GM13976 (cell line): ENCODE measurements around the gene LEFTY1.

Experiments used
- DNase-seq: peaks from one replicate; pipeline ENCODE4 v3.0.0; 2012; ENCODE audit warnings: low spot score
- in situ Hi-C: fragments of 300-500 bp; cut with MboI; formaldehyde crosslinking; loops from one replicate; pipeline ENCODE4 v1.12.0; 2022; ENCODE audit warnings: low sequenced_read_pairs, mixed read lengths, inconsistent platforms; ENCODE audit not compliant: unreplicated experiment
- TF ChIP-seq, protein P1 (sequence below): IDR thresholded peaks from 2 replicates; pipeline ENCODE4 v1.5.1; 2012; ENCODE audit warnings: borderline replicate concordance, mild to moderate bottlenecking; ENCODE audit not compliant: insufficient read depth; ENCODE audit errors: extremely low read depth, missing control alignments, control extremely low read depth

The LEFTY1 gene

DNA sequence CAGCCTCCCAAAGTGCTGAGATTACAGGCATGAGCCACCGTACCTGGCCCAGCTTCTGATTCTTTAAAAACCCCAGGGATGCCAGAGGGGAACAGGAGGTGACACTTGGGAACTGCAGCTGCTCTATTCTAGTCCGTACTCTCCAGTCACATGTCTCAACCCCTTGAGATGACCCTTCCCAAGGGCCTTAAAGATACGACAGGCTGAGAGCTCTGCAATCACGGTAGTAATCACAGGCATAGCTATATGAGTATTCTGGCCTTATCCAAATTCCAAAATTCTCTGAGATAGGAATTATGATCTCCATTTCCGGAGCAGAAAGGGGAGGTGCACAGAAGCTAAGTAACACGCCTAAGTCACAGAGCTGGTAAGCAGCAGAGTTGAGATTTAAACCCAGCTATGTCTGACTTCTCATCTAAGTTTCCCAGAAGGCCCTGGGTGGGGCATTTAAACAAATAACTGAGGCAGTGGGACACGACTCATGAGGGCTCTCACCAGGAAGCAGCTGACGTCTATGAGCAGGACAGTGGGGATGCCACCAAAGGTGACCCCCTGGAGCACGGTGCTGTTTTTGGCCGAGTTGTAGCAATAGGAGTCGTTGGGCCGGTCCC is 11.9 kb downstream of the LEFTY1 start:
- no peak for DNase-seq
- TF ChIP-seq, protein P1, sequence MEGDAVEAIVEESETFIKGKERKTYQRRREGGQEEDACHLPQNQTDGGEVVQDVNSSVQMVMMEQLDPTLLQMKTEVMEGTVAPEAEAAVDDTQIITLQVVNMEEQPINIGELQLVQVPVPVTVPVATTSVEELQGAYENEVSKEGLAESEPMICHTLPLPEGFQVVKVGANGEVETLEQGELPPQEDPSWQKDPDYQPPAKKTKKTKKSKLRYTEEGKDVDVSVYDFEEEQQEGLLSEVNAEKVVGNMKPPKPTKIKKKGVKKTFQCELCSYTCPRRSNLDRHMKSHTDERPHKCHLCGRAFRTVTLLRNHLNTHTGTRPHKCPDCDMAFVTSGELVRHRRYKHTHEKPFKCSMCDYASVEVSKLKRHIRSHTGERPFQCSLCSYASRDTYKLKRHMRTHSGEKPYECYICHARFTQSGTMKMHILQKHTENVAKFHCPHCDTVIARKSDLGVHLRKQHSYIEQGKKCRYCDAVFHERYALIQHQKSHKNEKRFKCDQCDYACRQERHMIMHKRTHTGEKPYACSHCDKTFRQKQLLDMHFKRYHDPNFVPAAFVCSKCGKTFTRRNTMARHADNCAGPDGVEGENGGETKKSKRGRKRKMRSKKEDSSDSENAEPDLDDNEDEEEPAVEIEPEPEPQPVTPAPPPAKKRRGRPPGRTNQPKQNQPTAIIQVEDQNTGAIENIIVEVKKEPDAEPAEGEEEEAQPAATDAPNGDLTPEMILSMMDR, result no peak
- in situ Hi-C loops, result no loop called here

DNA sequence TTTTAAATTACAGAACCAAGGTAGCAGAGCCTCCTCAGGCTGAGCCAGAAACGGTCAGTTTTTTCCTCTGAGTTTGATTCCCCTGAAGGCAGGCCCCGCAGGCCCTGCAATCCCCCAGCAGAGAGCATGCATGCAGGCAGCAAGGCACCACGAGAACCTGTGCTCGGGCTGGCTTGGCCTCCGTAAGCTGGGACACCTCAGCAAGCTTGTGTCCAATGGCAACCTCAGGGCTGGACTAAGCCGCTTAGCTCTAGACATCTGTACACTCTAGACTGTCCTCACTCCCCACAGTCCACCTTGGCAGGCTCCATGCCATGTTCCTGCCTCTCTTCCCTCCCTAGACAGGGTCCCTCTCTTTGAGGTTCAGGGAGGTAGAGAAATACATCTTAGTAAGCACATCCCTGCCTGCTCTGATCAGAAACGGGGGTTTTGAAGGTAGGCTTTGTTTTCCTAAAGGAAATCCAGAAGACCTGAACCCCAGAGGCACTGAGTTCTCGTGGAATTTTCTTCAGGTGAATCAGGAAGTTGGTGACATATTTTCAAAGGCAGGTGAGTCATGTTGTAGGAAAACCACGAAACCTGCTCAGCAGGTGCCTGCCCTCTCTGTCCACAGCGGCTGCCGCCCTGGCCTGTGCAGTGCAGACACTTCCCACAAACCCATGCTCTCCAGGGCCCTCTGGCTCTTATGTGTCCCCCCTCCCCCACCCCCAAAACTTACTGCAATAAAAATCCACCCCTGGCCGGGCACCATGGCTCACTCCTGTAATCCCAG is 13.7 kb downstream of the LEFTY1 start:
- DNase-seq, result no peak
- in situ Hi-C loops, result no loop called here
- TF ChIP-seq, protein P1, result no peak

DNA sequence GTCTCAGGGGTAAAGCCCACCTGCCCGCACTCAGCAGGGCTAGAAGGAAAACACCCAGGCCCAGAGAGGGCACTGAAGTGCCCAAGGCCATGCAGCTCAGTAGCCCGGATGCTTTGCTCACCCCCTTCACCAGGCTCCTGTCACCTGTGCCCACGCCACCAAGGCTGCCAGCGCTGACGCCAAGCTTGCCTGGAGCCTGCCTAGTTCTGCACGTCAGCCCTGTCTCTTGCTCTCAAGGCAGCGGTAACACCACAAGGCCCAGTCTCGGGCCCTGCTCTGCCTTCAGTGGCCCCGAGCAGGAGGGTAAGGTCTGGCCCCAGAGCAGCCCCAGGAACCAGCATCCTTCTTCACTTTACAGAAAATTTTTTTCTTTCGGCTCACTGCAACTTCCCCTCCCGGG is 14.5 kb downstream of the LEFTY1 start:
- no peak for DNase-seq
- in situ Hi-C loops, result no loop called here
- TF ChIP-seq, protein P1, result no peak

DNA sequence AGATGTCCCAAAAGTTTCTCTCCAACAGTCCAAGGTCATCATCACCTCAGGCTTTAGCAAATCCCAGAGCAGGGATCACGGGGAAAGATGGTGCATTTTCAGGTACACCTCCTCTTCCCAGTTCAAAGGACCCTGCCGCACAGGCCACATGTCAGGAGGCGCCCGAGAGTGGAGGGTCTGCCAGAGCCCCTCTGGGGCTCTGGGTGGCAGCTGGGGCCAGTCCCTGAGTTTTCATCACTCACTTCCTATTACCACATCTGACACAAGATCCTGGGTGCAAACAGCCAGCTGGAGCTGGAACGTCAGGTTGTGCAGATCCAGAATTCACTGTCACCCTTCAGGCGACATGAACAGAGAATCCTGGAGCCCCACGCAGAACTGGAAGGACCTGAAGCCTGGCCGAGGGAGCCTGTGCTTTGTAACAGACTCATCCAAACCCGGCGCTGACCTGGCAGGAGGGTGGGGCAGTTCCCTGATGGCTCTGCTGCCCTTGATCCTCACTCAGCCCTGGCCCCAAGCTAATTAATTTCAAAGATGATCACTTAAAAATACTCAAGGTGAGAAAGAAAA is 15.6 kb downstream of the LEFTY1 start:
- TF ChIP-seq, protein P1, result no peak
- in situ Hi-C loops, result no loop called here
- DNase-seq, result no peak

DNA sequence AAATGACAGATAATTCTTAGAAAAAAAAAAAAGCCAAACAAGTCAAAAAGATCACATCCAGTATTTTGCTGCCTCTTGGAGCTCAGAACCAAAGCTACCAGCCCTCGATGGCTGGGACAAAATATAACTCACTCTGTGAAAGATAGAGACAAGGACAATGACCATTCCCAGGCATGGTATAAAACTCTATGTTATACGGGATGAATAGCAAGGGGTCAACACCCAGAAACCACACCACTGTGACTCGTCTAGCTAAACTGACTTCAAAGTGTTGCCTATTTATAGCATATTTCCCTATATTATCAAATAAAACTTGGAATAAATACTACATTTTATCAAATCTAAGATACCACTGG is 16.9 kb downstream of the LEFTY1 start:
- in situ Hi-C loops, result no loop called here
- TF ChIP-seq, protein P1, result no peak
- DNase-seq, result no peak

DNA sequence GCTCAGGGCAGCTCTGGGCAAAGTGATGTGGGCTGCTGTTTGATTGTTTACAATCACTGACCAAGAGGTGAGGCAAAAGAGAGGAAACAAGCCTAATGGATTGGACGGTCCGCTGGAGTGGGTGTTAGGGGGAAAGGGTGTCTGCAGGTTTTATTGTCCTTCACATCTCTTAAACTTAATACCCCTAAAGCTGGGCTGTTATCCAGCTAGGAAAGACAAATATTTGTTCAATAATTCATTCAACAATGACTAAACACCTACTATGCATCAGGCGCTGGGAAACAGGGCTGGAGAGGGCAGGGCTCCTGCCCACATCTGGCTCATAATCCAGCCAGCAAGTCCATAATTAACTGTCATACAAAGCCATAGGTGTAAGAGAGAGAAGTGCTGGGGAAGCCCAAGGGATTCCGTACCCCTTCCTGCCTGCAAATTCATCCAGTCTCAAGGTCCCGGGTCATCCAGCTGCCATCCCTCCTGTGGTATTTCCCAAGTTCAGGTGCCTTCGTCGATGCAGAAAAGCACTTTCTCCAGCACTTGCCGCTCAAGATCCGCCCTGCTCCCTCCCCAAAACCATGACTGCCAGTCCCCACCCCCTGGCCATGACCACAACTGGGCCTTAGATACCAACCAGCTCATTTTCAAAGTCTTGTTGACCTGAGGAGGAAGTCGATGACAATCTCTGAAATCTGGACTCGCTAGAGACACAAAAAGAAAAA is 17.4 kb downstream of the LEFTY1 start:
- in situ Hi-C loops, result no loop called here
- no peak for DNase-seq
- TF ChIP-seq, protein P1, result no peak
